ENCODE data around the gene PRKN.

Gene PRKN

GRCh38 chr6:161354956-161355355, 1372.6 kb downstream of the PRKN start:
- no peak for ATAC-seq (ENCODE audit: low read depth)
- Histone ChIP-seq H3K36me3 (ENCODE audit: low read depth) (no peaks in the 10 kb centered on the region), H3K27ac (ENCODE audit: poor library complexity, severe bottlenecking) (no peak overlapping the region), H3K9me3 (ENCODE audit: severe bottlenecking) (no peaks in the 10 kb centered on the region), H3K27me3 (ENCODE audit: insufficient read depth, poor library complexity, severe bottlenecking) (no peaks in the 10 kb centered on the region), H3K4me3 (ENCODE audit: severe bottlenecking) (no peak overlapping the region), H3K4me1 (ENCODE audit: insufficient read depth, poor library complexity, severe bottlenecking) (no peaks in the 10 kb centered on the region)
- TF ChIP-seq CTCF (IDR thresholded peaks at IDR 0.05; ENCODE audit: poor library complexity, severe bottlenecking) = no peak
- DNase-seq (ENCODE audit: low spot score) = no peak

- H3K4me3 ChIP-seq (ENCODE audit: severe bottlenecking) = no peak overlapping the region
- no peaks in the 10 kb centered on the region for H3K4me1 ChIP-seq (ENCODE audit: insufficient read depth, poor library complexity, severe bottlenecking)
- no peak overlapping the region for H3K27ac ChIP-seq (ENCODE audit: poor library complexity, severe bottlenecking)
- no peak for DNase-seq (ENCODE audit: low spot score)
- no peaks in the 10 kb centered on the region for H3K27me3 ChIP-seq (ENCODE audit: insufficient read depth, poor library complexity, severe bottlenecking)
- no peaks in the 10 kb centered on the region for H3K36me3 ChIP-seq (ENCODE audit: low read depth)
- TF ChIP-seq CTCF (IDR thresholded peaks at IDR 0.05; ENCODE audit: poor library complexity, severe bottlenecking) = no peak
- ATAC-seq (ENCODE audit: low read depth) = no peak
- H3K9me3 ChIP-seq (ENCODE audit: severe bottlenecking) = no peaks in the 10 kb centered on the region
These were observed 1373.2 kb downstream of the PRKN start for GRCh38 chr6:161354276-161354840.

- DNase-seq (ENCODE audit: low spot score) = no peak
- Histone ChIP-seq H3K4me3 (ENCODE audit: severe bottlenecking) (no peak overlapping the region), H3K4me1 (ENCODE audit: insufficient read depth, poor library complexity, severe bottlenecking) (no peaks in the 10 kb centered on the region), H3K9me3 (ENCODE audit: severe bottlenecking) (no peaks in the 10 kb centered on the region), H3K36me3 (ENCODE audit: low read depth) (no peaks in the 10 kb centered on the region), H3K27me3 (ENCODE audit: insufficient read depth, poor library complexity, severe bottlenecking) (no peaks in the 10 kb centered on the region), H3K27ac (ENCODE audit: poor library complexity, severe bottlenecking) (no peak overlapping the region)
- peak; percentile 17 for TF ChIP-seq CTCF (IDR thresholded peaks at IDR 0.05; ENCODE audit: poor library complexity, severe bottlenecking)
- peak; percentile 27; the same call in 1 of the 3 replicates for ATAC-seq (ENCODE audit: low read depth)
These were observed 1374.4 kb downstream of the PRKN start for GRCh38 chr6:161353208-161353613.

- TF ChIP-seq CTCF (IDR thresholded peaks at IDR 0.05; ENCODE audit: poor library complexity, severe bottlenecking) = no peak
- H3K4me1 ChIP-seq (ENCODE audit: insufficient read depth, poor library complexity, severe bottlenecking) = no peaks in the 10 kb centered on the region
- H3K27ac ChIP-seq (ENCODE audit: poor library complexity, severe bottlenecking) = no peak overlapping the region
- H3K4me3 ChIP-seq (ENCODE audit: severe bottlenecking) = no peak overlapping the region
- H3K36me3 ChIP-seq (ENCODE audit: low read depth) = no peaks in the 10 kb centered on the region
- ATAC-seq (ENCODE audit: low read depth) (no peak), DNase-seq (ENCODE audit: low spot score) (no peak)
- no peaks in the 10 kb centered on the region for H3K27me3 ChIP-seq (ENCODE audit: insufficient read depth, poor library complexity, severe bottlenecking)
- H3K9me3 ChIP-seq (ENCODE audit: severe bottlenecking) = no peaks in the 10 kb centered on the region
These were observed 1375.7 kb downstream of the PRKN start for GRCh38 chr6:161351858-161352257.

- DNase-seq (ENCODE audit: low spot score) (no peak), ATAC-seq (ENCODE audit: low read depth) (no peak)
- no peaks in the 10 kb centered on the region for H3K4me1 ChIP-seq (ENCODE audit: insufficient read depth, poor library complexity, severe bottlenecking)
- no peaks in the 10 kb centered on the region for H3K27me3 ChIP-seq (ENCODE audit: insufficient read depth, poor library complexity, severe bottlenecking)
- no peak overlapping the region for H3K4me3 ChIP-seq (ENCODE audit: severe bottlenecking)
- no peaks in the 10 kb centered on the region for H3K36me3 ChIP-seq (ENCODE audit: low read depth)
- no peak for TF ChIP-seq CTCF (IDR thresholded peaks at IDR 0.05; ENCODE audit: poor library complexity, severe bottlenecking)
- H3K27ac ChIP-seq (ENCODE audit: poor library complexity, severe bottlenecking) = no peak overlapping the region
- no peaks in the 10 kb centered on the region for H3K9me3 ChIP-seq (ENCODE audit: severe bottlenecking)
These were observed 1377.7 kb downstream of the PRKN start for GRCh38 chr6:161349886-161350285.
